PFSK-1 (cell line): ENCODE data around the gene ANXA6.

Source experiments
- FOXP2 ChIP-seq: optimal IDR thresholded peaks from 2 replicates; pipeline ENCODE3; 2011; ENCODE audit warnings: borderline replicate concordance, control low read depth, inconsistent platforms; ENCODE audit not compliant: insufficient read depth; ENCODE audit errors: extremely low read length, extremely low read depth
- POLR2AphosphoS5 ChIP-seq: IDR thresholded peaks from 2 replicates; pipeline ENCODE4 v1.6.1; 2012; ENCODE audit warnings: low read depth, mild to moderate bottlenecking, control low read depth, low read length, moderate library complexity
- SIN3A ChIP-seq: IDR thresholded peaks from 2 replicates; pipeline ENCODE4 v1.6.1; 2012; ENCODE audit warnings: mild to moderate bottlenecking, low read length, moderate library complexity, borderline replicate concordance; ENCODE audit not compliant: insufficient read depth
- TAF1 ChIP-seq: IDR thresholded peaks from 2 replicates; pipeline ENCODE4 v1.6.1; 2012; ENCODE audit warnings: low read length, control low read depth, borderline replicate concordance; ENCODE audit not compliant: insufficient read depth
- TF ChIP-seq, protein P1 (sequence below), 2 experiments: IDR thresholded peaks; 2 replicates each; pipeline versions ENCODE4 v1.6.1 to v1.8.0; 2011 to 2012; ENCODE audit warnings: low read depth in 2 of 2, low read length in 2 of 2, control low read depth in 1 of 2, inconsistent platforms in 1 of 2, mild to moderate bottlenecking in 1 of 2, moderate library complexity in 1 of 2; ENCODE audit not compliant: insufficient read depth in 1 of 2

ANXA6 gene

DNA sequence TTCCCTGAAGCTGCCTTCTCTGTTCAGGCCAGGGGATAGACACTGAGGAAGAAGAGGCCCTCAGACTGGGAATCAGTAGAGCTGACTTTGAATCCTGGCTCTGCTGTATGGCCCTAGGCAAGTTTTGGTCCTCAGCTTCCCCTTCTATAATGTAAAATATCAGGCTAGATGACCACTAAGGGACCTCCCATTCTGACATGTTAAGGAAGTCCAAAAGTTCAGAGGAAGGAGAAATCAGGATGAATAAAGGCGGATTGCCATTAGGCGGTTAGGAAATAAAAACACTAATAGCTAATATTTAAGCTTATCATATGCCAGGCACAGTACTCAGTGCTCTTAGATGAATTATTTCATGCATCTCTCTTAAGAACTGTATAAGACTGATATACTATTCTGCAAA, 67.9 kb downstream of the ANXA6 start:
- TF ChIP-seq, protein P1, sequence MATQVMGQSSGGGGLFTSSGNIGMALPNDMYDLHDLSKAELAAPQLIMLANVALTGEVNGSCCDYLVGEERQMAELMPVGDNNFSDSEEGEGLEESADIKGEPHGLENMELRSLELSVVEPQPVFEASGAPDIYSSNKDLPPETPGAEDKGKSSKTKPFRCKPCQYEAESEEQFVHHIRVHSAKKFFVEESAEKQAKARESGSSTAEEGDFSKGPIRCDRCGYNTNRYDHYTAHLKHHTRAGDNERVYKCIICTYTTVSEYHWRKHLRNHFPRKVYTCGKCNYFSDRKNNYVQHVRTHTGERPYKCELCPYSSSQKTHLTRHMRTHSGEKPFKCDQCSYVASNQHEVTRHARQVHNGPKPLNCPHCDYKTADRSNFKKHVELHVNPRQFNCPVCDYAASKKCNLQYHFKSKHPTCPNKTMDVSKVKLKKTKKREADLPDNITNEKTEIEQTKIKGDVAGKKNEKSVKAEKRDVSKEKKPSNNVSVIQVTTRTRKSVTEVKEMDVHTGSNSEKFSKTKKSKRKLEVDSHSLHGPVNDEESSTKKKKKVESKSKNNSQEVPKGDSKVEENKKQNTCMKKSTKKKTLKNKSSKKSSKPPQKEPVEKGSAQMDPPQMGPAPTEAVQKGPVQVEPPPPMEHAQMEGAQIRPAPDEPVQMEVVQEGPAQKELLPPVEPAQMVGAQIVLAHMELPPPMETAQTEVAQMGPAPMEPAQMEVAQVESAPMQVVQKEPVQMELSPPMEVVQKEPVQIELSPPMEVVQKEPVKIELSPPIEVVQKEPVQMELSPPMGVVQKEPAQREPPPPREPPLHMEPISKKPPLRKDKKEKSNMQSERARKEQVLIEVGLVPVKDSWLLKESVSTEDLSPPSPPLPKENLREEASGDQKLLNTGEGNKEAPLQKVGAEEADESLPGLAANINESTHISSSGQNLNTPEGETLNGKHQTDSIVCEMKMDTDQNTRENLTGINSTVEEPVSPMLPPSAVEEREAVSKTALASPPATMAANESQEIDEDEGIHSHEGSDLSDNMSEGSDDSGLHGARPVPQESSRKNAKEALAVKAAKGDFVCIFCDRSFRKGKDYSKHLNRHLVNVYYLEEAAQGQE (IDR thresholded peaks at IDR 0.05; ENCODE audit: insufficient read depth in 1 of 2, low read depth in 2 of 2, low read length in 2 of 2): no peak
- no peak for TF ChIP-seq TAF1

- TF ChIP-seq, protein P1 (IDR thresholded peaks at IDR 0.05; ENCODE audit: insufficient read depth in 1 of 2, low read depth in 2 of 2, low read length in 2 of 2): no peak
- no peak for TF ChIP-seq POLR2AphosphoS5
- TF ChIP-seq TAF1: no peak
- no peak for TF ChIP-seq FOXP2
- no peak for TF ChIP-seq SIN3A
Observed at GRCh38 chr5:151088986-151089385, 68.6 kb downstream of the ANXA6 start.

GRCh38 chr5:151087486-151087885, 70.1 kb downstream of the ANXA6 start:
- TF ChIP-seq POLR2AphosphoS5 (no peak), SIN3A (no peak), FOXP2 (no peak), TAF1 (no peak)
- TF ChIP-seq, protein P1 (IDR thresholded peaks at IDR 0.05; ENCODE audit: insufficient read depth in 1 of 2, low read depth in 2 of 2, low read length in 2 of 2): no peak

GRCh38 chr5:151086905-151087360, 70.6 kb downstream of the ANXA6 start:
- no peak for TF ChIP-seq TAF1
- TF ChIP-seq FOXP2: no peak
- TF ChIP-seq, protein P1 (IDR thresholded peaks at IDR 0.05; ENCODE audit: insufficient read depth in 1 of 2, low read depth in 2 of 2, low read length in 2 of 2): no peak
- TF ChIP-seq POLR2AphosphoS5: no peak
- TF ChIP-seq SIN3A: no peak

DNA sequence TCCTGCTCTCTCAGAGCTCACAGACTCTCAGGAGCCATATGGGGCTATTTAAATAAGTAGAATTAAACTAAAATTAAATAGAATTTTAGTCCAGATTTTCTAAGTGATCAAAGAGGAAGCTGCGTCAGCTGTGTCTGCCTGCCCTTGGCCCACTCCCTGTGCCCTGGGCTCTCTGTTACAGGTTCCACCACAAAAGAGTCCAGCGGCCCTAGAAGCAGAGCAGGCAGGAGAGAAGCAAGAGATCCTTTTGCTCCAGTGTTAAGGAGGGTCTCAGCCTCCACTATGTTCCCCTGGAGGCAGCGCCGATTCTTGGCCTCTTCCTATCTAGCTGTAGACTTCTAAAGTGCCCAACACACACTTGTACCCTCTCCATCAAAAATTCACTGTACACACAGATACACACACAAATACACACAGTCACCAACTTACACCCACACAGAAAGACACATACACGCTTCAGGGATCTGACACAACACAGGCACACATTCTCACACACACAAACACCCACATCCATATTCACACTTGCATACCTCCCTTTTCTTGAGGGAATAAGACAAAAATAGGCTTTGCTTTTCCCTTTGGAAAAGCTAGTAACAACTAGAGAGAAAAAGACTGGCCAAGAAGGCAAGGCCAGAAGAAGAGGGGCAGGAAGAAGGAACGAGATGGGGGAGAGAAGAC, 71.2 kb downstream of the ANXA6 start:
- TF ChIP-seq POLR2AphosphoS5 (no peak), SIN3A (no peak), TAF1 (no peak), FOXP2 (no peak)
- TF ChIP-seq, protein P1 (IDR thresholded peaks at IDR 0.05; ENCODE audit: insufficient read depth in 1 of 2, low read depth in 2 of 2, low read length in 2 of 2): no peak
